Lung (tissue), 12 donors: ENCODE results near the gene ST8SIA4. TPM values are rescaled to one million over a fixed set of nuclear protein-coding genes. Genes with fewer than 3 reads are reported as not detected.

Experiments used
- ATAC-seq: fragments of 200-7000 bp; cut with Tn5 transposase; one replicate; pipeline ENCODE4 v1.9.1; 2020; ENCODE audit warnings: moderate number of reproducible peaks; ENCODE audit not compliant: insufficient read depth, low FRiP score
- DNase-seq, 3 donors: peaks; one replicate each; pipeline ENCODE4 v3.0.0-alpha.2; 2013 to 2017
- H3K27ac ChIP-seq, 2 donors: one replicate each; pipeline ENCODE4 v1.5.1; 2013; ENCODE audit warnings: mild to moderate bottlenecking in 2 of 2, moderate library complexity in 2 of 2, control low read depth in 1 of 2, inconsistent platforms in 1 of 2, low read depth in 1 of 2, low read length in 1 of 2
- H3K27me3 ChIP-seq, 3 donors: one replicate each; pipeline ENCODE4 v1.5.1; 2013; ENCODE audit warnings: low read length in 2 of 3; ENCODE audit not compliant: control insufficient read depth in 3 of 3, insufficient read depth in 3 of 3
- H3K36me3 ChIP-seq, 4 donors: one replicate each; pipeline ENCODE4 v1.5.1; 2013; ENCODE audit warnings: low read length in 4 of 4, mild to moderate bottlenecking in 1 of 4, moderate library complexity in 1 of 4; ENCODE audit not compliant: control insufficient read depth in 4 of 4, insufficient read depth in 4 of 4
- H3K4me1 ChIP-seq, 5 donors: one replicate each; pipeline ENCODE4 v1.5.1; 2013; ENCODE audit warnings: low read length in 5 of 5, mild to moderate bottlenecking in 2 of 5, moderate library complexity in 1 of 5; ENCODE audit not compliant: control insufficient read depth in 5 of 5, insufficient read depth in 5 of 5
- H3K4me3 ChIP-seq: one replicate; pipeline ENCODE4 v1.5.1; 2013; ENCODE audit warnings: mild to moderate bottlenecking, control low read depth, moderate library complexity
- H3K9ac ChIP-seq, 2 donors: one replicate each; pipeline ENCODE4 v1.5.1; 2013; ENCODE audit warnings: low read length in 2 of 2, control low read depth in 1 of 2; ENCODE audit not compliant: insufficient read depth in 1 of 2
- H3K9me3 ChIP-seq, 4 donors: one replicate each; pipeline ENCODE4 v1.5.1; 2013; ENCODE audit warnings: low read length in 3 of 4, mild to moderate bottlenecking in 1 of 4, moderate library complexity in 1 of 4; ENCODE audit not compliant: control insufficient read depth in 4 of 4, insufficient read depth in 3 of 4
- CTCF ChIP-seq: IDR thresholded peaks from 2 replicates; pipeline ENCODE4 v1.5.1; 2012; ENCODE audit warnings: mild to moderate bottlenecking; ENCODE audit errors: control extremely low read depth, extremely low read depth
- WGBS, 2 donors: extraction: QIAGEN DNeasy Blood & Tissue Kit; methylation state at CpG; one replicate each; pipeline ENCODE4 v1.1.7; 2013; 5-methylcytosine and 5-hydroxymethylcytosine counted together
- polyA plus RNA-seq, 2 donors: library from polyadenylated mRNA; stranded (reverse); fragments of 200-250 nt; gene quantifications; one replicate each; pipeline ENCODE4 v1.2.1, GENCODE V29; 2013
- total RNA-seq, 2 donors: library from RNA; depleted of rRNA in 1 of 2; stranded (reverse); fragments of >200 nt in 1 of 2; gene quantifications; one replicate each; pipeline ENCODE4 v1.2.1, GENCODE V29; 2014 to 2021
- donor health status: control.
- donor health status: control.
- donor health status: Bipolar disorder and iron deficiency.
- donor health status: healthy.
- donor health status: DM: yes; HTN: yes; CAD: no.

Gene ST8SIA4
- total and polyA plus RNA-seq, 4 donors = 4.2 to 22.1 (median 14.2) TPM

- H3K4me1 ChIP-seq = peaks cover 0 to 11% (median 0%) of the 10 kb centered on the region in 5 donors
- no peak overlapping the region for H3K4me3 ChIP-seq
- no peak for DNase-seq
- H3K9ac ChIP-seq = no peak overlapping the region
- ATAC-seq = no peak
- H3K36me3 ChIP-seq = no peaks in the 10 kb centered on the region
- no peaks in the 10 kb centered on the region for H3K27me3 ChIP-seq
- TF ChIP-seq CTCF = no peak
- H3K9me3 ChIP-seq = peaks cover 0 to 2% (median 0%) of the 10 kb centered on the region in 4 donors
- H3K27ac ChIP-seq = peak overlapping the region; percentile 16 to 71
- 38 to 52% methylated on average over 4 of the region's 4 CpGs for WGBS, 2 donors
These were observed 122.7 kb downstream of the ST8SIA4 start for GRCh38 chr5:100780376-100780870.

DNA sequence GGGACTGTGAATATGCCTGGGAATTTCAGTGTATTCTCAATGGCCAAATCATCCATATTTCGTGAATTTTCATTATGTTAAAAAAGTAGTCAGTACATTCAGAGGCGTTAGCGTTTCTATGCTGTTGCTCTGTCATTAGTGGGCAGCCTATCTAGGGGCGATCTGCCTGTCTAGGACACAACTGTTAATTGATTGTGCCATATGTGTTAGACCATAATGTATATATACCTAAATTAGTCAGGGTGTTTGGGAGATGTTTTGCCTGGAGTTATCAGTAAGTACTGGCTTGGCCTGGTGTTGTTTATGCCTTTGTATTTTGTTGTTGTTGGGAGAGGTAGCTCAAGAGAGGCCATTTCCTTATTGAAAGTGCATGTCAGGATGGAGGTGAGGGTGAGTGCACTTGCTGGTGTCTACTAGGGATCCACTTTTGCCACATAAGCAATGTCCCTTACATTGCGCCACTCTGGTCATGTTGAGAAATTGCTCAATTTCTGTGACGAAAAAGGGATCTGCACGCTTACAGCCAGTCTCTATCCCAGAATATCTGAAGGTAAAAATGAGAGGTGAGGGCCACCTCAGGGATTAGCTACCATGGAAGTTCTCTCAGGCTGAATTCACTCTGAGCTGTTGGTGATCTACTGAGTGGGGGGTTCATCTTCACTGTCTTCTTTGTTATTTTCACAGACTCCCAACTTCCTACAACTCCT lies 123.3 kb downstream of the ST8SIA4 start:
- H3K36me3 ChIP-seq = no peaks in the 10 kb centered on the region
- H3K4me1 ChIP-seq = peaks cover 0 to 11% (median 0%) of the 10 kb centered on the region in 5 donors
- no peak for TF ChIP-seq CTCF
- peak overlapping the region; percentile 16 to 71 for H3K27ac ChIP-seq
- WGBS, 2 donors = 68 to 87% methylated on average over 7 of the region's 7 CpGs
- no peak overlapping the region for H3K4me3 ChIP-seq
- DNase-seq = no peak
- ATAC-seq = no peak
- no peaks in the 10 kb centered on the region for H3K27me3 ChIP-seq
- no peak overlapping the region for H3K9ac ChIP-seq
- no peaks in the 10 kb centered on the region for H3K9me3 ChIP-seq

DNA sequence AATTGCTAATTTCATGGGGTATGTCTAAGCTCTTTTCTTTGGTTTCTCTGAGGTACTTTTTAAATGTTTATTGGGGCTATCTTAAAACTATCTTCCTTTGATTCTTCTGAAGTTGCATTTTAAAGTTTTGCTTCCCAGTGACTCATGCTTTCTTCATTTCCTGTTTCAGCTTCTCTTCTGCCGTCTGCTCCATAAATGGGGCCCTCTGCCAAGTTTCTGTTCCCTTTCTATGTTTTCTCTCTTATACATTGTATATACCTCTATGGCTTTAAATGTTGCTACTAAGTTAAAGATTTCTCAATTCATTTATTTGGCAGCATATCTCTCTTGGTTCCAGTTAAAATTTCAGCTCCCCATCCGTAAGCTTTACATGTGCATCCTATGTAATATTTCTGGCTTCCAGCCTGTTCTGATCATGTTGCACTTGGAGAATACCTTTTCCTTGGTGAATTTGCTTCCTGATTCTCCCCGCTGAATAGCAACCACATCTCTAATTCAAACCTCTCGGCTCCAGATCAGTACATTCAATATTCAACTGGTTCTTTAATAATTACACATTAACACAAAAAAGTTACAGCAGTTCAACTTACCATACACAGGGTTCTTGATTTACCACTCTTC lies 125.3 kb downstream of the ST8SIA4 start:
- Histone ChIP-seq H3K36me3 (no peaks in the 10 kb centered on the region), H3K9ac (no peak overlapping the region), H3K4me1 (peaks cover 0 to 11% (median 0%) of the 10 kb centered on the region in 5 donors), H3K4me3 (no peak overlapping the region), H3K27ac (no peak overlapping the region), H3K27me3 (no peaks in the 10 kb centered on the region), H3K9me3 (no peaks in the 10 kb centered on the region)
- peak; percentile 34 for ATAC-seq
- TF ChIP-seq CTCF = no peak
- WGBS, 2 donors = 20 to 45% methylated on average over 4 of the region's 4 CpGs
- peak; percentile 26 to 77 (median 56) for DNase-seq
